Liver (tissue), 9 donors: ENCODE results near the gene RFX8. TPM values are rescaled to one million over a fixed set of nuclear protein-coding genes. Genes with fewer than 3 reads are reported as not detected.
A peak's percentile ranks its signal among the peaks of the same experiment; 100 is the strongest.

ENCODE experiments used
- DNase-seq: peaks from one replicate; pipeline ENCODE4 v3.0.0-alpha.2; 2017; ENCODE audit warnings: low spot score
- H3K27ac ChIP-seq, 2 donors: one replicate each; pipeline ENCODE4 v1.7.0; 2013; ENCODE audit warnings: inconsistent platforms in 2 of 2, low read length in 2 of 2, control low read depth in 1 of 2, low read depth in 1 of 2, mild to moderate bottlenecking in 1 of 2
- H3K27me3 ChIP-seq, 4 donors: one replicate each; pipeline versions ENCODE4 v1.6.1 to v1.7.0; 2013; ENCODE audit warnings: low read length in 3 of 4, inconsistent platforms in 1 of 4, mild to moderate bottlenecking in 1 of 4, moderate library complexity in 1 of 4; ENCODE audit not compliant: control insufficient read depth in 4 of 4, insufficient read depth in 4 of 4
- H3K36me3 ChIP-seq, 4 donors: one replicate each; pipeline versions ENCODE4 v1.6.1 to v1.7.0; 2013; ENCODE audit warnings: low read length in 3 of 4, mild to moderate bottlenecking in 3 of 4, low read depth in 1 of 4, moderate library complexity in 1 of 4; ENCODE audit not compliant: control insufficient read depth in 4 of 4, insufficient read depth in 3 of 4
- H3K4me1 ChIP-seq, 4 donors: one replicate each; pipeline versions ENCODE4 v1.6.1 to v1.7.0; 2013; ENCODE audit warnings: low read length in 3 of 4, mild to moderate bottlenecking in 3 of 4, moderate library complexity in 1 of 4; ENCODE audit not compliant: control insufficient read depth in 4 of 4, insufficient read depth in 4 of 4
- H3K4me3 ChIP-seq, 3 donors: one replicate each; pipeline versions ENCODE4 v1.6.1 to v1.7.0; 2013; ENCODE audit warnings: low read length in 3 of 3, control low read depth in 1 of 3, low read depth in 1 of 3, mild to moderate bottlenecking in 1 of 3
- H3K9ac ChIP-seq, 2 donors: one replicate each; pipeline ENCODE4 v1.7.0; 2013; ENCODE audit warnings: low read length in 2 of 2, mild to moderate bottlenecking in 2 of 2, moderate library complexity in 2 of 2, control low read depth in 1 of 2, low read depth in 1 of 2
- H3K9me3 ChIP-seq, 4 donors: one replicate each; pipeline versions ENCODE4 v1.6.1 to v1.7.0; 2013; ENCODE audit warnings: low read length in 3 of 4; ENCODE audit not compliant: control insufficient read depth in 4 of 4
- EGR1 ChIP-seq, 2 donors: IDR thresholded peaks; 2 replicates each; pipeline ENCODE4 v1.6.1; 2016 to 2018; ENCODE audit warnings: antibody characterized with exemption in 2 of 2, low read depth in 2 of 2
- FOXA2 ChIP-seq: IDR thresholded peaks from 2 replicates; pipeline ENCODE4 v1.6.1; 2016; ENCODE audit warnings: antibody characterized with exemption
- GABPA ChIP-seq, 2 donors: IDR thresholded peaks in 1 of 2; conservative IDR thresholded peaks in 1 of 2; 2 replicates each; pipeline ENCODE4 v1.6.1; 2016; ENCODE audit warnings: antibody characterized with exemption in 2 of 2, mild to moderate bottlenecking in 1 of 2, moderate library complexity in 1 of 2
- HNF4A ChIP-seq, 2 donors: conservative IDR thresholded peaks; 2 replicates each; pipeline ENCODE4 v1.6.1; 2016; ENCODE audit warnings: antibody characterized with exemption in 2 of 2, mild to moderate bottlenecking in 2 of 2
- JUND ChIP-seq, 2 donors: IDR thresholded peaks; 2 replicates each; pipeline ENCODE4 v1.6.1; 2016; ENCODE audit warnings: antibody characterized with exemption in 2 of 2
- NR2F2 ChIP-seq: IDR thresholded peaks from 2 replicates; pipeline ENCODE4 v1.6.1; 2016; ENCODE audit warnings: antibody characterized with exemption
- RAD21 ChIP-seq, 2 donors: IDR thresholded peaks; 2 replicates each; pipeline ENCODE4 v1.6.1; 2016; ENCODE audit warnings: antibody characterized with exemption in 2 of 2, mild to moderate bottlenecking in 2 of 2
- RXRA ChIP-seq, 2 donors: IDR thresholded peaks; 2 replicates each; pipeline ENCODE4 v1.6.1; 2017 to 2018; ENCODE audit warnings: antibody characterized with exemption in 2 of 2, mild to moderate bottlenecking in 1 of 2
- SP1 ChIP-seq: IDR thresholded peaks from 2 replicates; pipeline ENCODE4 v1.6.1; 2018; ENCODE audit warnings: antibody characterized with exemption, mild to moderate bottlenecking
- YY1 ChIP-seq: IDR thresholded peaks from 2 replicates; pipeline ENCODE4 v1.6.1; 2016; ENCODE audit warnings: antibody characterized with exemption, mild to moderate bottlenecking
- WGBS: extraction: QIAGEN DNeasy Blood & Tissue Kit; methylation state at CpG from one replicate; pipeline ENCODE4 v1.1.7; 2013; 5-methylcytosine and 5-hydroxymethylcytosine counted together
- polyA plus RNA-seq, 2 donors: library from polyadenylated mRNA; stranded (reverse) in 1 of 2; unstranded in 1 of 2; fragments of 200-250 nt in 1 of 2; fragments of >200 nt in 1 of 2; fragmentation: Nextera tagmentation in 1 of 2; extraction: Ambion mirVana in 1 of 2; gene quantifications; one replicate each; pipeline versions ENCODE4 v1.2.1 to v1.2.3, GENCODE V29; 2013 to 2015
- total RNA-seq, 2 donors: library from RNA; depleted of rRNA; stranded (reverse); fragments of >200 nt; gene quantifications; one replicate each; pipeline ENCODE4 v1.2.3, GENCODE V29; 2014
- TF ChIP-seq, protein P1 (sequence below): fragments of 150-350 bp; IDR thresholded peaks from 2 replicates; pipeline ENCODE4 v1.5.1; 2017; ENCODE audit warnings: improper control_type of control experiment, low read depth, low read length; ENCODE audit not compliant: missing input control
- TF ChIP-seq, protein P2 (sequence below): IDR thresholded peaks from 2 replicates; pipeline ENCODE4 v1.6.1; 2016; ENCODE audit warnings: antibody characterized with exemption
- TF ChIP-seq, protein P3 (sequence below): IDR thresholded peaks from 2 replicates; pipeline ENCODE4 v1.6.1; 2016; ENCODE audit warnings: antibody characterized with exemption
- TF ChIP-seq, protein P4 (sequence below): IDR thresholded peaks from 2 replicates; pipeline ENCODE4 v1.6.1; 2016; ENCODE audit warnings: antibody characterized with exemption, mild to moderate bottlenecking
- donor health status: healthy.
- donor health status: healthy.
- donor health status: healthy.
- donor health status: healthy.
- donor health status: healthy.

RFX8 gene
- total and polyA plus RNA-seq, 4 donors, result 0.08 to 0.09 (median 0.09) TPM; not detected in 1

DNA sequence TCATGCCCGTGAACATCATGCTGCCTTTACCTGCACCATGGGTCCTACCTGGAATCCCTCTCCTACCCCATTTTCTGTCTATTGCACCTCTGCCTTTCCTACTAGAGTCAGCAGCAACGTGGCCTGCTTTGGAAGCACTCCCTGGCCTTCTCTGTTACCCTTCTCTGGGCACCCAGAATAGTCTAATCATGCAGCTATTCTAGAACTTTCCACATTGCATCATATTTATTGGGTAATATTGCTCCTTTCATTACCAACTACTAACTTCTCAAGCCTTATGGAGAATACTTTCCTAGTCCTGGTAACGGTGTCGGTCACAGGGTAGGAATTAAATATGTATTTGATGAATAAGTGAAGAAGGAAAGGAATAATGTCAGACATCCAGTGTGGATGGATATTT is 54.3 kb downstream of the RFX8 start:
- H3K9me3 ChIP-seq, result no peaks in the 10 kb centered on the region
- no peak for DNase-seq
- 84% methylated on average over 4 of the region's 4 CpGs for WGBS

DNA sequence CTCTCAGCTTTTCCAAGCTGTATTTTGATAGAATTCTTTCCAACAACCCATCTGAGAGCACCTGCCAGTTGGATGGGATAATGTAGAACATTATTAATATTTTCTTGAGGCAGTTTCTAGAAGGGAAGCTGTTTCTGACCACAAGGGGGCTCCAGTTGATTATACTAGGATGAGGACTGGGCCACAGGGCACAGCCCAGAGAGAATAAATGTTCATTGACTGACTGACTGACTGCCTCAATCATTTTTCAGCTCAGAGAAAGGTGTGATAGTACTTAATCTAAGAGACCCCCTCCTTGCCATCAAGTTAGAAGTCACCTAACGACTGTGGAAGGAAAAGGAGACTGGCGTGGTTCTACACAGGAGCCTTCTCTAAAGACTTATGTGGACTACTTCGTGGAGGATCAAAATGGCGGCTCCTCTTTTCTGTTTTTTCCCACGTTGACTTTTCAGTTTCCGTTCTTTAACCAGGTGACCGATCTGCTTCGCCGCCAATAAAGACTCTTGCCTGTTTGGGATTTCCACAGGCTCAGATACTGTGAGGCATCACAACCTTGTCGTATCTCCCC is 55.7 kb downstream of the RFX8 start:
- no peaks in the 10 kb centered on the region for H3K27me3 ChIP-seq
- TF ChIP-seq, protein P1, sequence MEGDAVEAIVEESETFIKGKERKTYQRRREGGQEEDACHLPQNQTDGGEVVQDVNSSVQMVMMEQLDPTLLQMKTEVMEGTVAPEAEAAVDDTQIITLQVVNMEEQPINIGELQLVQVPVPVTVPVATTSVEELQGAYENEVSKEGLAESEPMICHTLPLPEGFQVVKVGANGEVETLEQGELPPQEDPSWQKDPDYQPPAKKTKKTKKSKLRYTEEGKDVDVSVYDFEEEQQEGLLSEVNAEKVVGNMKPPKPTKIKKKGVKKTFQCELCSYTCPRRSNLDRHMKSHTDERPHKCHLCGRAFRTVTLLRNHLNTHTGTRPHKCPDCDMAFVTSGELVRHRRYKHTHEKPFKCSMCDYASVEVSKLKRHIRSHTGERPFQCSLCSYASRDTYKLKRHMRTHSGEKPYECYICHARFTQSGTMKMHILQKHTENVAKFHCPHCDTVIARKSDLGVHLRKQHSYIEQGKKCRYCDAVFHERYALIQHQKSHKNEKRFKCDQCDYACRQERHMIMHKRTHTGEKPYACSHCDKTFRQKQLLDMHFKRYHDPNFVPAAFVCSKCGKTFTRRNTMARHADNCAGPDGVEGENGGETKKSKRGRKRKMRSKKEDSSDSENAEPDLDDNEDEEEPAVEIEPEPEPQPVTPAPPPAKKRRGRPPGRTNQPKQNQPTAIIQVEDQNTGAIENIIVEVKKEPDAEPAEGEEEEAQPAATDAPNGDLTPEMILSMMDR, result peak; percentile 72
- TF ChIP-seq NR2F2 (no peak), RAD21 (IDR thresholded peaks at IDR 0.05) (peak; percentile 94 to 95), SP1 (no peak), YY1 (no peak), RXRA (IDR thresholded peaks at IDR 0.05) (no peak)
- TF ChIP-seq, protein P2, sequence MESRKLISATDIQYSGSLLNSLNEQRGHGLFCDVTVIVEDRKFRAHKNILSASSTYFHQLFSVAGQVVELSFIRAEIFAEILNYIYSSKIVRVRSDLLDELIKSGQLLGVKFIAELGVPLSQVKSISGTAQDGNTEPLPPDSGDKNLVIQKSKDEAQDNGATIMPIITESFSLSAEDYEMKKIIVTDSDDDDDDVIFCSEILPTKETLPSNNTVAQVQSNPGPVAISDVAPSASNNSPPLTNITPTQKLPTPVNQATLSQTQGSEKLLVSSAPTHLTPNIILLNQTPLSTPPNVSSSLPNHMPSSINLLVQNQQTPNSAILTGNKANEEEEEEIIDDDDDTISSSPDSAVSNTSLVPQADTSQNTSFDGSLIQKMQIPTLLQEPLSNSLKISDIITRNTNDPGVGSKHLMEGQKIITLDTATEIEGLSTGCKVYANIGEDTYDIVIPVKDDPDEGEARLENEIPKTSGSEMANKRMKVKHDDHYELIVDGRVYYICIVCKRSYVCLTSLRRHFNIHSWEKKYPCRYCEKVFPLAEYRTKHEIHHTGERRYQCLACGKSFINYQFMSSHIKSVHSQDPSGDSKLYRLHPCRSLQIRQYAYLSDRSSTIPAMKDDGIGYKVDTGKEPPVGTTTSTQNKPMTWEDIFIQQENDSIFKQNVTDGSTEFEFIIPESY, result no peak
- TF ChIP-seq, protein P3, sequence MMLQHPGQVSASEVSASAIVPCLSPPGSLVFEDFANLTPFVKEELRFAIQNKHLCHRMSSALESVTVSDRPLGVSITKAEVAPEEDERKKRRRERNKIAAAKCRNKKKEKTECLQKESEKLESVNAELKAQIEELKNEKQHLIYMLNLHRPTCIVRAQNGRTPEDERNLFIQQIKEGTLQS, result no peak
- TF ChIP-seq, protein P4, sequence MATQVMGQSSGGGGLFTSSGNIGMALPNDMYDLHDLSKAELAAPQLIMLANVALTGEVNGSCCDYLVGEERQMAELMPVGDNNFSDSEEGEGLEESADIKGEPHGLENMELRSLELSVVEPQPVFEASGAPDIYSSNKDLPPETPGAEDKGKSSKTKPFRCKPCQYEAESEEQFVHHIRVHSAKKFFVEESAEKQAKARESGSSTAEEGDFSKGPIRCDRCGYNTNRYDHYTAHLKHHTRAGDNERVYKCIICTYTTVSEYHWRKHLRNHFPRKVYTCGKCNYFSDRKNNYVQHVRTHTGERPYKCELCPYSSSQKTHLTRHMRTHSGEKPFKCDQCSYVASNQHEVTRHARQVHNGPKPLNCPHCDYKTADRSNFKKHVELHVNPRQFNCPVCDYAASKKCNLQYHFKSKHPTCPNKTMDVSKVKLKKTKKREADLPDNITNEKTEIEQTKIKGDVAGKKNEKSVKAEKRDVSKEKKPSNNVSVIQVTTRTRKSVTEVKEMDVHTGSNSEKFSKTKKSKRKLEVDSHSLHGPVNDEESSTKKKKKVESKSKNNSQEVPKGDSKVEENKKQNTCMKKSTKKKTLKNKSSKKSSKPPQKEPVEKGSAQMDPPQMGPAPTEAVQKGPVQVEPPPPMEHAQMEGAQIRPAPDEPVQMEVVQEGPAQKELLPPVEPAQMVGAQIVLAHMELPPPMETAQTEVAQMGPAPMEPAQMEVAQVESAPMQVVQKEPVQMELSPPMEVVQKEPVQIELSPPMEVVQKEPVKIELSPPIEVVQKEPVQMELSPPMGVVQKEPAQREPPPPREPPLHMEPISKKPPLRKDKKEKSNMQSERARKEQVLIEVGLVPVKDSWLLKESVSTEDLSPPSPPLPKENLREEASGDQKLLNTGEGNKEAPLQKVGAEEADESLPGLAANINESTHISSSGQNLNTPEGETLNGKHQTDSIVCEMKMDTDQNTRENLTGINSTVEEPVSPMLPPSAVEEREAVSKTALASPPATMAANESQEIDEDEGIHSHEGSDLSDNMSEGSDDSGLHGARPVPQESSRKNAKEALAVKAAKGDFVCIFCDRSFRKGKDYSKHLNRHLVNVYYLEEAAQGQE, result no peak
- no peaks in the 10 kb centered on the region for H3K9me3 ChIP-seq
- H3K27ac ChIP-seq, result no peak overlapping the region
- DNase-seq, result peak; percentile 42
- WGBS, result 89% methylated on average over 10 of the region's 10 CpGs
- no peak overlapping the region for H3K4me3 ChIP-seq
- no peaks in the 10 kb centered on the region for H3K36me3 ChIP-seq
- no peak overlapping the region for H3K9ac ChIP-seq
- H3K4me1 ChIP-seq, result no peaks in the 10 kb centered on the region

More for the DNA sequence above, 54.3 kb downstream of the RFX8 start:
- H3K27me3 ChIP-seq, result no peaks in the 10 kb centered on the region
- no peak overlapping the region for H3K9ac ChIP-seq
- no peak overlapping the region for H3K4me3 ChIP-seq
- TF ChIP-seq RXRA (IDR thresholded peaks at IDR 0.05) (no peak), FOXA2 (no peak), RAD21 (IDR thresholded peaks at IDR 0.05) (no peak), HNF4A (conservative IDR thresholded peaks at IDR 0.05) (no peak), JUND (IDR thresholded peaks at IDR 0.05) (no peak), GABPA (IDR thresholded peaks at IDR 0.05 in 1 of 2, conservative IDR thresholded peaks at IDR 0.05 in 1 of 2) (no peak), EGR1 (IDR thresholded peaks at IDR 0.05; ENCODE audit: low read depth in 2 of 2) (no peak)
- TF ChIP-seq, protein P2, result no peak
- TF ChIP-seq, protein P4, result no peak
- TF ChIP-seq, protein P3, result no peak
- no peak overlapping the region for H3K27ac ChIP-seq
- H3K36me3 ChIP-seq, result no peaks in the 10 kb centered on the region
- no peaks in the 10 kb centered on the region for H3K4me1 ChIP-seq
